Measurements from ENCODE around the gene ZSCAN30.

Gene ZSCAN30

DNA sequence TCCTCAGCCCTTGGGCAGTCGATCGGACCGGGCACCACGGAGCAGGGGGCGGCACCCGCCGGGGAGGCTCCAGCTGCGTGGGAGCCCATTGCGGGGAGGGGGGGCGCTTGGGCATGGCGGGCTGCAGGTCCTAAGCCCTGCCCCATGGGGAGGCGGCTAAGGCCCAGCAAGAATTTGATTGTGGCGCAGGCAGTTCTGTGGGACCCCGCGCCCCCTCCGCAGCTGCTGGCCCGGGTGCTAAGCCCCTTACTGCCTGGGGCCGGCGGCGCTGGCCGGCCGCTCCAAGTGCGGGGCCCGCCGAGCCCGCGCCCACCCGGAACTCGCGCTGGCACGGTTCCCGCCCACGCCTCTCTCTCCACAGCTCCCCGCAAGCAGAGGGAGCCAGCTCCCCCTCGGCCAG, 18.4 kb downstream of the ZSCAN30 start:
- DNase-seq (ENCODE audit: extremely low read depth, low read depth), result no peak
- H3K4me3 ChIP-seq (replicated peaks; ENCODE audit: low read depth, low read length), result no peak overlapping the region
- TF ChIP-seq, protein P1, sequence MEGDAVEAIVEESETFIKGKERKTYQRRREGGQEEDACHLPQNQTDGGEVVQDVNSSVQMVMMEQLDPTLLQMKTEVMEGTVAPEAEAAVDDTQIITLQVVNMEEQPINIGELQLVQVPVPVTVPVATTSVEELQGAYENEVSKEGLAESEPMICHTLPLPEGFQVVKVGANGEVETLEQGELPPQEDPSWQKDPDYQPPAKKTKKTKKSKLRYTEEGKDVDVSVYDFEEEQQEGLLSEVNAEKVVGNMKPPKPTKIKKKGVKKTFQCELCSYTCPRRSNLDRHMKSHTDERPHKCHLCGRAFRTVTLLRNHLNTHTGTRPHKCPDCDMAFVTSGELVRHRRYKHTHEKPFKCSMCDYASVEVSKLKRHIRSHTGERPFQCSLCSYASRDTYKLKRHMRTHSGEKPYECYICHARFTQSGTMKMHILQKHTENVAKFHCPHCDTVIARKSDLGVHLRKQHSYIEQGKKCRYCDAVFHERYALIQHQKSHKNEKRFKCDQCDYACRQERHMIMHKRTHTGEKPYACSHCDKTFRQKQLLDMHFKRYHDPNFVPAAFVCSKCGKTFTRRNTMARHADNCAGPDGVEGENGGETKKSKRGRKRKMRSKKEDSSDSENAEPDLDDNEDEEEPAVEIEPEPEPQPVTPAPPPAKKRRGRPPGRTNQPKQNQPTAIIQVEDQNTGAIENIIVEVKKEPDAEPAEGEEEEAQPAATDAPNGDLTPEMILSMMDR (IDR thresholded peaks at IDR 0.05; ENCODE audit: low read depth, low read length, missing control alignments), result no peak

DNA sequence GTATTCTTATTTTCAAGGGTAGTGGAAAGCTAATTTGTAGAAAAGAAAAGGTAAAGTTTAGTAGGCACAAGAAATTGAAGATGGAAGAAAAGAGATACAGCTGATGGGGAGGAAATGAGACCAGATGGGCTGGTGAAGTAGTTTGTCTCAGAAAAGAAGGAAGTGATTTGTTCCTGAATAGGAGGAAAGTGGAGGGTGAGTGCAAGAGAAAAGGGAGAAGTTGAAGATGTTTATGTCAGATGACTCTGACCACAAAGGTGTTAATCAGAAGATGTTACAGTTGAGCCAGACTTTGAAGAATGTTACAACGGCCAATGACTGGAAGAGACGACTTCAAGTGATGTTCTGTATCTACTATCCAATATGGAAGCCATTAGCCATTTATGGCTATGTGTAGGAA, 21.2 kb downstream of the ZSCAN30 start:
- no peak for DNase-seq (ENCODE audit: extremely low read depth, low read depth)
- TF ChIP-seq, protein P1 (IDR thresholded peaks at IDR 0.05; ENCODE audit: low read depth, low read length, missing control alignments), result no peak
- no peak overlapping the region for H3K4me3 ChIP-seq (replicated peaks; ENCODE audit: low read depth, low read length)

DNA sequence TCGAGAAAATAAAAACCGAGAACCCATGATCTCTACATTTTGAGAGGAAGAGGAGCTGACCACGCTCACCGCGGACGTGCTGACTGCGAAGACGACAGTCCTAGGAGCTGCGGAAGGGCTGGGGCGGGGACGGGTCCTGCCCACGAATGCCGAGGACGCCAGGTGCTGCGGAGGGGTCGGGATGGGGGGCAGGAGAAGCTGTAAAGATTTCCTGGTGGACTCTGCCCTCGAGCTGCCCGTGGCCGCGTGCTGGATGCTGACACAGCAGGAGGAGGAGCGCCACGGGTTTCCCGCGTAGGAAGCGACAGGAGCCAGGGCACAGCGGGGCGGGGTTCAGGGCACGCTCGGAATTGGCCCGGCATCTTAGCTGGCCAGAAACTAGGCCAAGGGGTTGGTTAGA, 22.2 kb downstream of the ZSCAN30 start:
- no peak for DNase-seq (ENCODE audit: extremely low read depth, low read depth)
- H3K4me3 ChIP-seq (replicated peaks; ENCODE audit: low read depth, low read length), result no peak overlapping the region
- TF ChIP-seq, protein P1 (IDR thresholded peaks at IDR 0.05; ENCODE audit: low read depth, low read length, missing control alignments), result no peak

DNA sequence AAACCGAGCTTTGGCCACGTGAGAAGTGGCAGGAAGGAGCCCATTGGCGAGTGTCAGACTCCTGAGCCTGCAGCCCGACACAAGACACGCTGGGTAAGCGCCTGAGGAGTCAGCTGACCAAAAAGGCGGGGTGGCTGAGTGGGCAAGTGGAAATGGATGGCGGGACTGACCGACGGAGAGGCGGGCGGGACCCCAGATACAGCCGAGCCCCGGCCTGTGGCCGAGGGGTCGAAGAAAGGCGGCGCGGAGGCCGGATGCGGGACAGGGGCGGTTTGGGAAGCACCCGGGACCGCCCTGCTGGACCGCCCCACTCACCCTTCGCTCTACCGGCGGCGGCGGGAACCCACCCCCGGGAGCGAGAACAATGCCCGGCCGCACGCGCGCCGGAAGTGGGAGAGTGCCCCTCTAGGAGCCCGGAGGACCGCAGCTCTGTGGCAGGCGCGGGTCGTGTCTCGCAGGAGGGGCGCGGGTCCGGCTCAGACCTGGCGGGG, 22.8 kb downstream of the ZSCAN30 start:
- peak overlapping the region; percentile 24; the same call in 1 of the 2 replicates for H3K4me3 ChIP-seq (replicated peaks; ENCODE audit: low read depth, low read length)
- DNase-seq (ENCODE audit: extremely low read depth, low read depth), result no peak
- TF ChIP-seq, protein P1 (IDR thresholded peaks at IDR 0.05; ENCODE audit: low read depth, low read length, missing control alignments), result no peak

DNA sequence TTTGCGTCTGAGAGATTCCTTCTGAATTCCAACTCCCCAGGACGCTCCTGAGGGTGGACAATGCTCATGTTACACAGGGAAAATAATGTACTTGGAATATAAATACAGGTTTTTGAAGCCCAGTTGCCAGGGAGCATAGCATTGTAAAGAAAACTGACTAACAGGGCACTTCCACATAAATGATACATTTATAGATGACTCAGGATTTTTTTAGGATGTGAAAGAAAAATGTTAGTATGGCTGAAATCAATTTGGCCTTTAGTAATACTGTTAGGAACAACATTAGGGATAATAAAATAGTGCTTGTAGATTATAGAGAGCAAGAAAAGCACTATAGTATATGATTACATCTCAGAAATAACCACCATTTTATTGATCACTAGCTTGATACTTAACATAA, 25.6 kb downstream of the ZSCAN30 start:
- no peak overlapping the region for H3K4me3 ChIP-seq (replicated peaks; ENCODE audit: low read depth, low read length)
- no peak for DNase-seq (ENCODE audit: extremely low read depth, low read depth)
- TF ChIP-seq, protein P1 (IDR thresholded peaks at IDR 0.05; ENCODE audit: low read depth, low read length, missing control alignments), result no peak

DNA sequence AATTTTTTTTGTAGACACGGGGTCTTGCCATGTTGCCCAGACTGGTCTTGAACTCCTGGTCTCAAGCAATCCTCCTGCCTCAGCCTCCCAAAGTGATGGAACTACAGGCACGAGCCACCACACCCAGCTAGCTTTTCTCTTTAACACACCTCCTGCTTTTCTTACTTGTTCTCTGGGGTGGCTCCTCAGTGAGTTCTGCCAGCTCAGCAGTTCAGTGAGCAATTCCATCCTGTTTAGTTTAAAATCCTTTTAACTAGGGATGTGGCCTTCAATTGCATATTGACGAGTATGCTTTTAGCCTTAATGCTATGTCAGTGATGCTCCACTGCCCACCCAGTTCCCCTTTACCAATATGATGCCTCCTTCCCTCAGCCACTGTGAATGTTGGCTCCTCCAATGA, 33.1 kb downstream of the ZSCAN30 start:
- TF ChIP-seq, protein P1 (IDR thresholded peaks at IDR 0.05; ENCODE audit: low read depth, low read length, missing control alignments), result no peak
- no peak overlapping the region for H3K4me3 ChIP-seq (replicated peaks; ENCODE audit: low read depth, low read length)
- no peak for DNase-seq (ENCODE audit: extremely low read depth, low read depth)

DNA sequence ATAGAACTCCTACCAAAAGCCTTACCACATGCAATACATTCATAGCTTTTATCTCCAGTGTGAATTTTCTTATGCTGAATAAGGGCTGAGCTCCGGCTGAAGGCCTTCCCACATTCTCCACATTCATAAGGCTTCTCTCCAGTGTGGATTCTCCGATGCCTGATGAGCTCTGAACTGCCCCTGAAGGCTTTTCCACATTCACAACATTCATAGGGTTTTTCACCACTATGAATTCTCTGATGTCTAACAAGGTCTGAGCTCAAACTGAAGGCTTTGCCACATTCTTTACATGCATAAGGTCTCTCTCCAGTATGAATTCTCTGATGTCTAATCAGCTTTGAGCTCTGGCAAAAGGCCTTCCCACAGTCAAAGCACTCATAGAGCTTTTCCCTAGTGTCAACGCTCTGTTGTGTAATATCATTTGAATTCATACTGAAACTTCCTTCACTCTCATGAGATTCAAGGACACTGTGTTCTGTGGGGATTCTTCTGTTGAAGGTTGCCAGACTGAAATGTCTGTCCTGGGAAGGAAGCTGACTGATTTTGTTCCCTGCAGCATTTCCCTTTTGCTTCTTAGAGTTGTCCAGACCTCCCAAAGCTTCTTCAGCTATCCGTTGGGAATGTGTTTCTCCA, 36.3 kb downstream of the ZSCAN30 start:
- TF ChIP-seq, protein P1 (IDR thresholded peaks at IDR 0.05; ENCODE audit: low read depth, low read length, missing control alignments), result no peak
- no peak overlapping the region for H3K4me3 ChIP-seq (replicated peaks; ENCODE audit: low read depth, low read length)
- DNase-seq (ENCODE audit: extremely low read depth, low read depth), result no peak

Data from HFF-Myc (cell line).